SK-N-SH (cell line): Measurements from ENCODE around the gene LPXN.

ENCODE experiments used
- CTCF ChIP-seq: fragments of 200-600 bp; sonication (generic); IDR thresholded peaks from 2 replicates; pipeline ENCODE4 v1.6.1; 2017; ENCODE audit warnings: antibody characterized with exemption, mild to moderate bottlenecking, moderate library complexity
- ELF1 ChIP-seq: IDR thresholded peaks from 2 replicates; pipeline ENCODE4 v1.4.0; 2012
- PBX3 ChIP-seq: IDR thresholded peaks from 2 replicates; pipeline ENCODE4; 2012

- TF ChIP-seq PBX3 (no peak; the same call in 1 of the 2 replicates), ELF1 (no peak), CTCF (peak; percentile 76)
Measured at GRCh38 chr11:58579192-58580129, 3.8 kb upstream of the LPXN start.
